Astrocyte of the spinal cord (primary cell): ENCODE measurements around the gene GRAP.

Experiments used
- DNase-seq: peaks from one replicate; pipeline ENCODE4 v3.0.0; 2011; ENCODE audit warnings: low read depth, low spot score
- H3K4me3 ChIP-seq: 2 replicates; pipeline ENCODE4 v1.5.1; 2011; ENCODE audit warnings: low read depth, mild to moderate bottlenecking, low read length, moderate library complexity
- CTCF ChIP-seq: IDR thresholded peaks from 2 replicates; pipeline ENCODE4 v1.5.1; 2012; ENCODE audit warnings: low read depth, mild to moderate bottlenecking, low read length, inconsistent platforms
- in situ Hi-C: cut with HindIII; loops from 2 replicates; pipeline ENCODE4 v1.10.0; 2017; ENCODE audit warnings: low sequenced_read_pairs

GRAP gene

GRCh38 chr17:18987230-18987610 lies 59.5 kb downstream of the GRAP start:
- in situ Hi-C loops: no loop called here
- TF ChIP-seq CTCF: no peak
- no peak overlapping the region for H3K4me3 ChIP-seq
- no peak for DNase-seq

GRCh38 chr17:18986541-18987229 lies 60.1 kb downstream of the GRAP start:
- in situ Hi-C loops: no loop called here
- no peak overlapping the region for H3K4me3 ChIP-seq
- no peak for DNase-seq
- TF ChIP-seq CTCF: no peak

- in situ Hi-C loops: no loop called here
- no peak for TF ChIP-seq CTCF
- no peak for DNase-seq
- no peak overlapping the region for H3K4me3 ChIP-seq
Observed at GRCh38 chr17:18985475-18985874, 61.3 kb downstream of the GRAP start.

GRCh38 chr17:18984273-18985114 lies 62.3 kb downstream of the GRAP start:
- no peak for DNase-seq
- in situ Hi-C loops: no loop called here
- TF ChIP-seq CTCF: no peak
- H3K4me3 ChIP-seq: no peak overlapping the region

GRCh38 chr17:18981642-18982424 lies 64.9 kb downstream of the GRAP start:
- no peak for TF ChIP-seq CTCF
- DNase-seq: peak; percentile 78
- in situ Hi-C loops: no loop called here

GRCh38 chr17:18981335-18981641 lies 65.5 kb downstream of the GRAP start:
- no peak for TF ChIP-seq CTCF
- in situ Hi-C loops: no loop called here
- H3K4me3 ChIP-seq: no peak overlapping the region
- no peak for DNase-seq

More at GRCh38 chr17:18981642-18982424, 64.9 kb downstream of the GRAP start:
- H3K4me3 ChIP-seq: no peak overlapping the region
